K562 (cell line): ENCODE measurements around the gene ESPN. TPM values are rescaled to one million over a fixed set of nuclear protein-coding genes. Genes with fewer than 3 reads are reported as not detected.

Source experiments
- ATAC-seq: fragments of 200-7000 bp; cut with Tn5 transposase; 3 replicates; pipeline ENCODE4 v1.9.1; 2020; ENCODE audit warnings: moderate library complexity
- BruUV-seq: library from RNA; stranded (reverse); fragments of 400-500 nt; replicated peaks from 2 replicates; lab custom pipeline; 2021; lab: Mats Ljungman, UMichigan
- CTCF ChIA-PET: fragments of 300-600 bp; formaldehyde crosslinking; extraction: SDS; loops from one replicate; lab custom pipeline; 2021; ENCODE audit warnings: low intra/inter-chr PET ratio; lab: Yijun Ruan, JAX
- POLR2A ChIA-PET: fragments of 300-600, 350-650 bp; sonication (Branson Sonifier 250); formaldehyde crosslinking; extraction: SDS; loops from one replicate; lab custom pipeline; 2021; ENCODE audit warnings: antibody characterized with exemption, inconsistent platforms; lab: Yijun Ruan, JAX
- DNase-seq, 4 experiments: peaks; one replicate each; pipeline versions ENCODE4 v3.0.0 to v3.0.0-alpha.2; 2011 to 2018; ENCODE audit warnings: low spot score in 3 of 4, mixed read lengths in 3 of 4; ENCODE audit errors: extremely low read depth in 1 of 4
- FAIRE-seq: peaks from 2 replicates; lab custom pipeline; 2011; peaks lifted over from hg19 to GRCh38; lab: Jason Lieb, UNC
- H2AFZ ChIP-seq: 2 replicates; pipeline ENCODE4 v1.6.0; 2011; ENCODE audit warnings: low read depth, low read length, control low read depth, inconsistent platforms
- H3K27ac ChIP-seq: fragments of 200-600 bp; 3 replicates; pipeline ENCODE4 v1.8.0; 2011; ENCODE audit warnings: low read depth, mild to moderate bottlenecking, control low read depth, inconsistent platforms, low read length, moderate library complexity, mixed read lengths; ENCODE audit errors: extremely low read depth
- H3K27me3 ChIP-seq, 2 experiments: fragments of 300-600 bp in 1 of 2; 2 replicates in 1 of 2; 3 replicates in 1 of 2; pipeline versions ENCODE4 v1.6.0 to v1.8.0; 2011; ENCODE audit warnings: inconsistent platforms in 2 of 2, low read length in 2 of 2, mild to moderate bottlenecking in 1 of 2, mixed read lengths in 1 of 2, moderate library complexity in 1 of 2; ENCODE audit not compliant: control insufficient read depth in 2 of 2, insufficient read depth in 2 of 2
- H3K36me3 ChIP-seq: fragments of 300-600 bp; 3 replicates; pipeline ENCODE4 v1.8.0; 2011; ENCODE audit warnings: mild to moderate bottlenecking, low read length, inconsistent platforms; ENCODE audit not compliant: control insufficient read depth, insufficient read depth
- H3K4me1 ChIP-seq, 2 experiments: fragments of 200-600 bp in 1 of 2; replicated peaks in 1 of 2; 2 replicates in 1 of 2; 3 replicates in 1 of 2; pipeline versions ENCODE4 v1.5.1 to v1.8.0; 2011; ENCODE audit warnings: inconsistent platforms in 2 of 2, low read length in 2 of 2, mild to moderate bottlenecking in 1 of 2, mixed read lengths in 1 of 2, moderate library complexity in 1 of 2; ENCODE audit not compliant: control insufficient read depth in 2 of 2, insufficient read depth in 2 of 2
- H3K4me2 ChIP-seq: 2 replicates; pipeline ENCODE4 v1.6.1; 2011; ENCODE audit warnings: low read length, control low read depth, inconsistent platforms, mixed read lengths; ENCODE audit not compliant: insufficient read depth
- H3K4me3 ChIP-seq: fragments of 200-600 bp; sonication (generic), shearing (Covaris generic); 2 replicates; pipeline ENCODE4 v1.5.1; 2016; ENCODE audit warnings: control low read depth, inconsistent platforms
- H3K79me2 ChIP-seq: fragments of 200-600 bp; 3 replicates; pipeline ENCODE4 v1.8.0; 2011; ENCODE audit warnings: low read length, inconsistent platforms; ENCODE audit not compliant: control insufficient read depth, insufficient read depth
- H3K9ac ChIP-seq, 2 experiments: 2 replicates each; pipeline versions ENCODE4 v1.6.0 to v1.6.1; 2011; ENCODE audit warnings: low read depth in 2 of 2, low read length in 2 of 2, control low read depth in 1 of 2, inconsistent platforms in 1 of 2, mild to moderate bottlenecking in 1 of 2, mixed read lengths in 1 of 2; ENCODE audit not compliant: insufficient read depth in 1 of 2
- H3K9me1 ChIP-seq: one replicate; pipeline ENCODE4 v1.6.0; 2011; ENCODE audit warnings: inconsistent platforms, mild to moderate bottlenecking, low read length, moderate library complexity; ENCODE audit not compliant: control insufficient read depth, insufficient read depth
- H3K9me3 ChIP-seq: replicated peaks from 2 replicates; pipeline ENCODE4 v1.5.1; 2011; ENCODE audit warnings: low read depth, low read length, inconsistent platforms; ENCODE audit not compliant: control insufficient read depth, insufficient read depth
- H4K20me1 ChIP-seq: replicated peaks from 2 replicates; pipeline ENCODE4 v1.6.1; 2011; ENCODE audit warnings: low read length, inconsistent platforms, mixed read lengths; ENCODE audit not compliant: control insufficient read depth, insufficient read depth
- PHB2 ChIP-seq: fragments of 450-650 bp; IDR thresholded peaks from 2 replicates; pipeline ENCODE4 v1.6.1; 2017; ENCODE audit warnings: low read depth
- REST ChIP-seq, 2 experiments: fragments of 450-650 bp; formaldehyde crosslinking in 1 of 2; IDR thresholded peaks; 2 replicates each; pipeline versions ENCODE4 v1.4.0 to v1.6.1; 2014 to 2020; ENCODE audit warnings: mild to moderate bottlenecking in 2 of 2, borderline replicate concordance in 1 of 2, low read depth in 1 of 2
- RHOXF2B ChIP-seq: fragments of 250-450 bp; sonication (Bioruptor Pico); conservative IDR thresholded peaks from 2 replicates; pipeline ENCODE4 v1.5.1; 2021
- ZNF263 ChIP-seq: sonication (generic); formaldehyde crosslinking; IDR thresholded peaks from 2 replicates; pipeline ENCODE4 v1.8.0; 2022; ENCODE audit warnings: mild to moderate bottlenecking, missing genetic modification reagents, borderline replicate concordance
- WGBS: fragments of 100-300 bp; shearing (Covaris generic); methylation state at CpG from one replicate; pipeline ENCODE4 v1.1.6; 2016; ENCODE audit warnings: low coverage, mixed read lengths; ENCODE audit not compliant: insufficient coverage; ENCODE audit errors: missing lambda C conversion rate; 5-methylcytosine and 5-hydroxymethylcytosine counted together
- in situ Hi-C: fragments of 300-500 bp; cut with MboI; formaldehyde crosslinking; loops from 4 replicates; pipeline ENCODE4 v1.15.0; 2018; ENCODE audit warnings: inconsistent platforms, mixed read lengths
- intact Hi-C: fragments of 100-400 bp; cut with micrococcal nuclease; formaldehyde crosslinking; loops from 2 replicates; pipeline ENCODE4 v1.14.2; 2022
- polyA plus RNA-seq, 8 experiments: library from polyadenylated mRNA; depleted of rRNA in 4 of 8; stranded (reverse) in 5 of 8; unstranded in 3 of 8; fragments of >200 nt; fragmentation: Nextera tagmentation in 2 of 8; fragmentation: Illumina TruSeq in 1 of 8; extraction: Ambion mirVana in 2 of 8; extraction: Trizol in 1 of 8; gene quantifications; 2 replicates each; pipeline versions ENCODE4 v1.2.1 to v1.2.3, GENCODE V29; 2011 to 2014; ENCODE audit warnings: inconsistent platforms in 1 of 8, missing spikeins in 1 of 8
- total RNA-seq, 7 experiments: library from RNA; depleted of rRNA in 6 of 7; stranded (reverse); fragments of >200 nt in 6 of 7; fragmentation: Illumina TruSeq in 2 of 7; extraction: Trizol in 2 of 7; gene quantifications; 2 replicates each; pipeline versions ENCODE4 v1.2.1 to v1.2.3, GENCODE V29; 2011 to 2021; ENCODE audit warnings: low replicate concordance in 1 of 7

ESPN gene
- total and polyA plus RNA-seq, 9 of the 15 experiments (the other 6 are each of a cell fraction or from before 2014, with no cell fraction given): 0.07 to 1.2 (median 0.45) TPM; not detected in 3

GRCh38 chr1:6474815-6475282 is 50.3 kb downstream of the ESPN start:
- intact Hi-C loops (loop anchor here (1.0 to 5.0 kb wide), 2 partner anchors 68 to 127 kb away; no protein-coding TSS in a partner anchor), in situ Hi-C loops (loop anchor here (5.0 to 25.0 kb wide), 2 partner anchors 63 to 737 kb away; no protein-coding TSS in a partner anchor)
- Histone ChIP-seq H3K36me3 (no peaks in the 10 kb centered on the region), H3K9me1 (no peaks in the 10 kb centered on the region), H3K4me3 (no peak overlapping the region), H3K4me1 (peaks cover 10 to 58% of the 10 kb centered on the region in 2 experiments; a peak in 4 of 5 replicates), H3K9me3 (no peaks in the 10 kb centered on the region), H4K20me1 (peaks cover 40% of the 10 kb centered on the region), H3K27me3 (peaks cover 33 to 75% of the 10 kb centered on the region in 2 experiments), H3K4me2 (no peak overlapping the region), H3K27ac (no peak overlapping the region), H2AFZ (no peak overlapping the region), H3K9ac (no peak overlapping the region), H3K79me2 (no peaks in the 10 kb centered on the region)
- WGBS: 17% methylated on average over 11 of the region's 13 CpGs
- CTCF ChIA-PET: interaction anchor here (1.3 kb wide), 2 partner anchors 127 to 228 kb away, joined by 4 to 6 read pairs; no protein-coding TSS in a partner anchor
- BruUV-seq: no TSS peak
- ATAC-seq: 0 out of 3 replicates have a peak, but pooled peaks have one; percentile 3
- no peak for DNase-seq
- POLR2A ChIA-PET: no interaction called here
- FAIRE-seq: no peak
- peak; percentile 34 for TF ChIP-seq ZNF263
- TF ChIP-seq PHB2: no peak

GRCh38 chr1:6475381-6476133 is 51.0 kb downstream of the ESPN start:
- Histone ChIP-seq H3K4me3 (no peak overlapping the region), H2AFZ (peak overlapping the region; percentile 35), H3K27ac (no peak overlapping the region), H3K9ac (peak overlapping the region in 1 of 2 experiments; percentile 85; a peak in 2 of 4 replicates), H3K79me2 (no peaks in the 10 kb centered on the region), H4K20me1 (peaks cover 34% of the 10 kb centered on the region), H3K27me3 (peaks cover 34 to 75% of the 10 kb centered on the region in 2 experiments), H3K9me1 (no peaks in the 10 kb centered on the region), H3K4me1 (peaks cover 10 to 51% of the 10 kb centered on the region in 2 experiments; a peak in 4 of 5 replicates), H3K9me3 (no peaks in the 10 kb centered on the region), H3K4me2 (no peak overlapping the region; the same call in 1 of the 2 replicates), H3K36me3 (no peaks in the 10 kb centered on the region)
- intact Hi-C loops (loop anchor here (1.0 kb wide), 1 partner anchor 127 kb away; no protein-coding TSS in a partner anchor), in situ Hi-C loops (loop anchor here (25.0 kb wide), 1 partner anchor 737 kb away; no protein-coding TSS in a partner anchor)
- ChIA-PET CTCF (interaction anchor here (0.5 to 1.3 kb wide), 2 partner anchors 17 to 128 kb away, joined by 3 to 6 read pairs; no protein-coding TSS in a partner anchor), POLR2A (no interaction called here)
- DNase-seq (peak; percentile 82 to 96 (median 94)), FAIRE-seq (peak; percentile 84), ATAC-seq (peak; percentile 80)
- WGBS: 3% methylated on average over 33 of the region's 33 CpGs
- BruUV-seq: no TSS peak
- peak; percentile 42; the same call in 1 of the 2 replicates for TF ChIP-seq REST (IDR thresholded peaks at IDR 0.05; ENCODE audit: borderline replicate concordance)
- TF ChIP-seq REST (CRISPR knock-in tag; IDR thresholded peaks at IDR 0.05; ENCODE audit: low read depth): peak; percentile 11; the same call in 1 of the 2 replicates
- TF ChIP-seq RHOXF2B: no peak
